ENCODE data around the gene ELMO3. TPM values are rescaled to one million over a fixed set of nuclear protein-coding genes. Genes with fewer than 3 reads are reported as not detected.

Gene ELMO3
- total RNA-seq, 2 experiments from 2014 or later, result 7.6 to 9.4 TPM

DNA sequence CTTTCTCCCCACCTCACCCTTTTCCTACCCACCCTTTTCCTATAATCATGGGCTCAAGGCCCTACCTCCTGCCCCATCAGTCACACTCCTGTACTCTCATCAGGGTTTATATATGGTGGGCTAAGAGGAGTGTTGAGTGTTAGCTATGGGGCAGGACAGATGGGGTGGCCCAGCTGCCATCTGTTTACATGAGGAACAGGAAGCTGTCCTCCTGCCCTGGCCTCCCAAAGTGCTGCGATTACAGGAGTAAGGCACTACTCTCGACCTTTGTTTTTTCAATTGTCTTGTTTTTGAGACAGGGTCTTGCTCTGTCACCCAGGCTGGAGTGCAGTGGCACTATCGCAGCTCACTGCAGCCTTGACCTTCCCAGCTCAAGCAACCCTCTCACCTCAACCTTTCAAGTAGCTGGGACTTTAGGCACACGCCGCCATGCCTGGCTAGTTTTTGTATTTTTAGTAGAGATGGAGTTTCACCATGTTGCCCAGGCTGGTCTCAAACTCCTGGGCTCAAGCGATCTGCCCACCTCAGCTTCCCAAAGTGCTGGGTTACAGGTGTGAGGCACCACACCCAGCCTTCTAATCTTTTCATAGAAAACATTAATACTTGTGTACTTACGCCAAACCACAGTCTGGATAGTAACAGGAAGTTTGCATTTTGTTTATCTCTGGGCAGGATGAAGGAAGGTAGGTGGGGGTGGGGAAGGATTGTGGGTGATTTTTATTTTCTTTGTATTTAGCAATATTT is 40.9 kb upstream of the ELMO3 start:
- Mint-ChIP-seq H3K4me3 (peak overlapping the region; percentile 93), H3K27me3 (peaks cover 14% of the 10 kb centered on the region), H3K4me1 (peaks cover 51% of the 10 kb centered on the region), H3K36me3 (peaks cover 20% of the 10 kb centered on the region), H3K9me3 (no peaks in the 10 kb centered on the region), H3K27ac (peak overlapping the region; percentile 92)
- DNase-seq (no peak), ATAC-seq (ENCODE audit: low read depth) (no peak)
- POLR2A ChIA-PET, result interaction anchor here (0.6 to 4.2 kb wide), 14 partner anchors 7 to 636 kb away, joined by 3 to 28 read pairs (median 4); partner anchors contain the start of genes B3GNT9, CBFB, NOL3 and PHAF1

DNA sequence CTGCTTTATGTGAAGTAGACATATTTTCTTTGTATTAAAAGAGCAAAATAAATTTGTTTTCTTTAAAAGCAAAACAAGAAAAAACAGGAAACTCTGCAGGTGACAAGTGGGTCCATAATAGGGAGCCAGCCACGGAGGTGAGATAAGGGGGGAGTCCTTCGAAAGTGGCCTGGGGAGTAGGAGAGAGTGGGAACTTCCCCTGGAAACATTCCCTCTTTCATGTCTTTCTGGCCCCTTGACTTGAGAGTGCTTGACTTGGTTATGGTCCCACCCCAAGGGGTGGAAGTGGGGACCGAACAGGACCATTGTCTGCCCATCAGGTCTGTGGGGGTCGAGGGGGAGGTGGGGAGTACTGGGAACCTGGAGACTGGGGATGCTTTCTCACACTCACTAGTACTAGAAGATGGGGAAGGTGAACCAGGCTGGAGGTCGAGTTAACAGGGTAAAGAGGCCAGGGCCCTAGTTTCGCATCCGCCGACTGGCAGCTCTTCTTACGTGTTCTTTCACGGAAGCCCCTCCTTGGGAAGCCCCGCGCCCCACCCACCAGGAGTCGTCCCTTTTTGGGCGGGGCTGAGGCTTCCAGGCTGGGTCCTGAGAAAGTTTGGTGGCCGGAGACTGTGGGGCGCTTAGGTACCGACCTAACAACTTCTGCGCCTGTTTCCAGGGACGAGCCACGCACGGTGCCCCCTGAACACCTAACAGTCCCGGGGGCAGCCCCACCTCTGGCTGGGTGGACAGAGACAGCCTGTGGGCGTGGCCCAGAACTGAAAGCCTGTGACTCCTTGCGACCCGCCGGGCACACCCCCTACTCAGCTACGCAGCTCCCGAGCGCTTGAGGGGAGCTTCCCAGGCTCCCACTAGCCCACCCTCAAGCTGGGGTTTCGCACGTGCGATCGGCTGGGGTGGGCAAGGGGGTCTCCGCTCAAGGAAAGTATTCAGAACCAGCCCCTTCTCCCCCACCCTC is 40.0 kb upstream of the ELMO3 start:
- POLR2A ChIA-PET, result interaction anchor here (0.6 to 4.2 kb wide), 19 partner anchors 8 to 637 kb away, joined by 3 to 28 read pairs (median 5); partner anchors contain the start of genes B3GNT9, CBFB, FHOD1 and MATCAP1
- Mint-ChIP-seq H3K4me3 (peak overlapping the region; percentile 93), H3K36me3 (peaks cover 17% of the 10 kb centered on the region), H3K27me3 (peaks cover 18% of the 10 kb centered on the region), H3K27ac (peak overlapping the region; percentile 92), H3K4me1 (peaks cover 45% of the 10 kb centered on the region), H3K9me3 (no peaks in the 10 kb centered on the region)
- ATAC-seq (ENCODE audit: low read depth) (peak; percentile 40), DNase-seq (peak; percentile 84)

DNA sequence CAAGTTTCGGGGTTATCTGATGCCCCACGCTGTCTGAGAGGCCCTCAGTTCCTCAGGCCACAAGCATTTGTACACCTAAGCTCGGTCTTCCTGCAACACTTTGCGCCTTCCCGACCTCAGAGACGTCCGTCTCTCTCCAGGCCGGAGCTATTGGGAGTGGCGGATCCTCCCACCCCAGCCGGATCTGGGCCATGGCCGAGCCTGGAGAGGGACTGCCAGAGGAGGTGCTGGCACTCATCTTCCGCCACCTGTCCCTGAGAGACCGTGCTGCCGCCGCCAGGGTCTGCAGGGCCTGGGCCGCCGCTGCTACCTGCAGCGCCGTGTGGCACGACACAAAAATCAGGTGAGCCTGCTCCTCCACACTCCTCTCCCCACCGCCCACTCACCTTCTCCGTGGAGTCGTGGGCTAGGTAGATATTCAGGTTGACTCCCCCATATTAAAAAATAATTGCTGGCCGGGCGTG is 37.3 kb upstream of the ELMO3 start:
- peaks cover 13% of the 10 kb centered on the region for H3K36me3 Mint-ChIP-seq
- peak overlapping the region; percentile 42 for H3K4me3 Mint-ChIP-seq
- peaks cover 40% of the 10 kb centered on the region for H3K4me1 Mint-ChIP-seq
- no peaks in the 10 kb centered on the region for H3K9me3 Mint-ChIP-seq
- POLR2A ChIA-PET, result interaction anchor here (2.3 to 3.6 kb wide), 4 partner anchors 9 to 22 kb away, joined by 13 to 15 read pairs (median 14); partner anchors contain the start of genes B3GNT9, MATCAP1 and NOL3
- DNase-seq, result peak; percentile 31
- no peak for ATAC-seq (ENCODE audit: low read depth)
- no peak overlapping the region for H3K27ac Mint-ChIP-seq
- peaks cover 36% of the 10 kb centered on the region for H3K27me3 Mint-ChIP-seq

DNA sequence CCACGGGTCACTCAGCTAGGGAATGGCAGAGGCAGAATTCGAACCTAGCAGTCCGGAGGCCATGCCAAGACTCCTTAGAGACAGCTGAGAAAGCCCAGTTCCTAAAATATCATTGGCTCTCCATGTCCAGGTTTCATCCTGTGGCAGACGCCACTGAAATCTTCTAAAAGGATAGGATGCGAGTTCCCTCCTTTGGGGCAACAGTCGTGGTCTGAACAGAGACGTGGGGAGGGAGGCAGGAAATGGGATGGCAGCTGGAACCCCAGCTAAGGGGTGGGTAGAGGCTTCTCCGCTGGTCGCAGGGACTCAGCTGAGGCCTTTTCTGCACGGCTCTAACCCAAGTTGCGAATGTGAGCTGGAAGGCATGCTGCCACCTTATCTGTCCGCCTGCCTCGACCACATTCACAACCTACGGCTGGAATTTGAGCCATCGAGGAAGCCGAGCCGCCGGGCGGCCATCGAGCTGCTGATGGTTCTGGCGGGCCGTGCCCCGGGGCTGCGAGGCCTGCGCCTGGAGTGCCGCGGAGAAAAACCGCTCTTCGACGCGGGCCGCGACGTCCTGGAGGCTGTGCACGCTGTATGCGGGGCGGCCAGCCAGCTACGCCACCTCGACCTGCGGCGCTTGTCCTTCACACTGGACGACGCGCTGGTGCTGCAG is 36.3 kb upstream of the ELMO3 start:
- Mint-ChIP-seq H3K36me3 (peaks cover 11% of the 10 kb centered on the region), H3K27ac (no peak overlapping the region), H3K4me1 (peaks cover 32% of the 10 kb centered on the region), H3K4me3 (peak overlapping the region; percentile 44), H3K9me3 (no peaks in the 10 kb centered on the region), H3K27me3 (peaks cover 46% of the 10 kb centered on the region)
- ATAC-seq (ENCODE audit: low read depth), result no peak
- POLR2A ChIA-PET, result interaction anchor here (1.1 to 2.3 kb wide), 5 partner anchors 11 to 187 kb away, joined by 3 to 15 read pairs (median 4); partner anchors contain the start of genes B3GNT9 and FHOD1
- peak; percentile 28 for DNase-seq

DNA sequence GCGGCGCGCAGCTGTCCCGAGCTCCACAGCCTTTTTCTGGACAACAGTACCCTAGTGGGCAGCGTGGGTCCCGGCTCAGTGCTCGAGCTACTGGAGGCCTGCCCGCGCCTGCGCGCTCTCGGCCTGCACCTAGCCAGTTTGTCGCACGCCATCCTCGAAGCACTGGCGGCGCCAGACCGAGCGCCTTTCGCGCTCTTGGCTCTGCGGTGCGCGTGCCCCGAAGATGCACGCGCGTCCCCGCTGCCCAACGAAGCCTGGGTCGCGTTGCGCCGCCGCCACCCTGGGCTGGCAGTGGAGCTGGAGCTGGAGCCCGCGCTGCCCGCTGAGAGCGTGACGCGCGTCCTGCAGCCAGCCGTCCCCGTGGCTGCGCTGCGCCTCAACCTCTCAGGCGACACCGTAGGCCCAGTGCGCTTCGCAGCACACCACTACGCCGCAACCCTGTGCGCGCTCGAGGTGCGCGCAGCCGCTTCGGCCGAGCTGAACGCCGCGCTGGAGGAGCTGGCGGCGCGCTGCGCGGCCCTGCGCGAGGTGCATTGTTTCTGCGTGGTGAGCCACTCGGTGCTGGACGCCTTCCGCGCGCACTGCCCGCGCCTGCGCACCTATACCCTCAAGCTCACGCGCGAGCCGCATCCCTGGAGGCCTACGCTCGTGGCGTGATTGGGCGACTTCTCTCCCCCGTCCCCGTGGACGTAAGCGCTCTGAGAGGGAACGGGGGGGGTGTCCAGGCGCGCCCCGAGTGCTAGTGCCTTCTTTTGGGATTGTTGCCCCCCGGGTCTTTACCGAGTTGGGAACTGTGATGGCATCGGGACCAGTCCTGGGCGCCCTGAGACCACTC is 35.5 kb upstream of the ELMO3 start:
- peak; percentile 72 for DNase-seq
- Mint-ChIP-seq H3K27ac (peak overlapping the region; percentile 48), H3K4me1 (peaks cover 25% of the 10 kb centered on the region), H3K36me3 (peaks cover 7% of the 10 kb centered on the region), H3K4me3 (peak overlapping the region; percentile 55), H3K27me3 (peaks cover 51% of the 10 kb centered on the region), H3K9me3 (no peaks in the 10 kb centered on the region)
- ATAC-seq (ENCODE audit: low read depth), result peak; percentile 4
- POLR2A ChIA-PET, result interaction anchor here (0.6 to 2.3 kb wide), 6 partner anchors 10 to 188 kb away, joined by 3 to 15 read pairs (median 4); partner anchors contain the start of genes B3GNT9 and FHOD1

DNA sequence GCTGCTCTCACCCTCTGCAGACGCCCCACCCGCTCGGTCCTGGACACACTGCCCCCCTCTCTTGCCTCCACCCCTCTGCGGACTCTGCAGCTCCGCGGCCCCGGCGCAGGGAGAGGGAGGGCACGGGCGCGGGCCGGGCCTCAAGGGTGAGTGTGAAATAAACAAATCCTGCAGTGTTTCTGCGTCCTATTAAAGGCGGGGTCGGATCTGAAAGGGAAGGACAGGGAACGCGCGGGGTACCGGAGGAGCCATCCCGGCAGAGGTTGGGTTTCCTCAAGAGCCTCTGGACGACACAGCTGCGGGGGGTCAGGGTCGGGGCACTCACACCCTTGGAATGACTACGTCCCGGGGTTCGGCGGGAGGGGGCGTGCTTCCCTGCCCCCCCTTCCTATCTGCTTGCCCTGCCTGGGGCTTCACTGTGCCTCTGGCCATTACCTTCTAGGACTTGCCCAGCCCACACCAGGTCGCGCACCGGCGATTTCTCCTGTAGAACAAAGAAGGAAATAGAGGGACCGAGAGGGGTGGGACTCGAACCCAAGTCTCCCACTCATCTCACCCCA is 34.9 kb upstream of the ELMO3 start:
- ATAC-seq (ENCODE audit: low read depth), result no peak
- POLR2A ChIA-PET, result interaction anchor here (0.6 to 2.3 kb wide), 4 partner anchors 12 to 189 kb away, joined by 4 to 15 read pairs (median 4); partner anchors contain the start of gene B3GNT9
- H3K4me3 Mint-ChIP-seq, result peak overlapping the region; percentile 55
- peaks cover 57% of the 10 kb centered on the region for H3K27me3 Mint-ChIP-seq
- H3K9me3 Mint-ChIP-seq, result no peaks in the 10 kb centered on the region
- H3K36me3 Mint-ChIP-seq, result peaks cover 7% of the 10 kb centered on the region
- peaks cover 20% of the 10 kb centered on the region for H3K4me1 Mint-ChIP-seq
- no peak for DNase-seq
- peak overlapping the region; percentile 48 for H3K27ac Mint-ChIP-seq

DNA sequence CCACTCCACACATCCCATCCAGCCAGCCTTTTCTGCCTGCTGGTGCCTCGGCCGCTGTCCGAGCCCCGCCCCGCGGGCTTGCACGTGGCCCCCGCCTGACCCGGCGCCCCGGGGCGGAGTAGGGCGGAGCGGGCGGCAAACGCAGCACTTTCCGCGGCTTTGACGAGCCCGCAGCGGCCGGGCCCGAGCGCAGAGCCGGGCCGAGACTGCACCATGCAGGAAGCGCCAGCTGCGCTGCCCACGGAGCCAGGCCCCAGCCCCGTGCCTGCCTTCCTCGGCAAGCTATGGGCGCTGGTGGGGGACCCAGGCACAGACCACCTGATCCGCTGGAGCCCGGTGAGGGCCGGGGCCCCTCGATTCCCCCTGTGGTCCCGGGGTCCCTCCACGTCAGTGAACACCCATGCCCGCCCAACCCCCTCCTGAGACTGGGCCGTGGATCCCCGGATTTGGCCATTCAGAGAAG is 34.3 kb upstream of the ELMO3 start, which contains the start of gene HSF4:
Gene HSF4, plus strand, starts transcription at position 147 of the 463 bp plus-strand sequence. Its CDS starts 67 bp downstream, at position 214.
- Mint-ChIP-seq H3K9me3 (no peaks in the 10 kb centered on the region), H3K4me1 (peaks cover 20% of the 10 kb centered on the region), H3K27ac (peak within 1 kb of the TSS; percentile 48), H3K36me3 (peaks cover 7% of the 10 kb centered on the region), H3K4me3 (peak within 1 kb of the TSS; percentile 55), H3K27me3 (peaks cover 59% of the 10 kb centered on the region)
- DNase-seq (peak; percentile 57), ATAC-seq (ENCODE audit: low read depth) (no peak)
- POLR2A ChIA-PET, result interaction anchor here (1.0 to 2.5 kb wide), 3 partner anchors 10 to 28 kb away, joined by 4 to 15 read pairs (median 6); partner anchors contain the start of gene E2F4

DNA sequence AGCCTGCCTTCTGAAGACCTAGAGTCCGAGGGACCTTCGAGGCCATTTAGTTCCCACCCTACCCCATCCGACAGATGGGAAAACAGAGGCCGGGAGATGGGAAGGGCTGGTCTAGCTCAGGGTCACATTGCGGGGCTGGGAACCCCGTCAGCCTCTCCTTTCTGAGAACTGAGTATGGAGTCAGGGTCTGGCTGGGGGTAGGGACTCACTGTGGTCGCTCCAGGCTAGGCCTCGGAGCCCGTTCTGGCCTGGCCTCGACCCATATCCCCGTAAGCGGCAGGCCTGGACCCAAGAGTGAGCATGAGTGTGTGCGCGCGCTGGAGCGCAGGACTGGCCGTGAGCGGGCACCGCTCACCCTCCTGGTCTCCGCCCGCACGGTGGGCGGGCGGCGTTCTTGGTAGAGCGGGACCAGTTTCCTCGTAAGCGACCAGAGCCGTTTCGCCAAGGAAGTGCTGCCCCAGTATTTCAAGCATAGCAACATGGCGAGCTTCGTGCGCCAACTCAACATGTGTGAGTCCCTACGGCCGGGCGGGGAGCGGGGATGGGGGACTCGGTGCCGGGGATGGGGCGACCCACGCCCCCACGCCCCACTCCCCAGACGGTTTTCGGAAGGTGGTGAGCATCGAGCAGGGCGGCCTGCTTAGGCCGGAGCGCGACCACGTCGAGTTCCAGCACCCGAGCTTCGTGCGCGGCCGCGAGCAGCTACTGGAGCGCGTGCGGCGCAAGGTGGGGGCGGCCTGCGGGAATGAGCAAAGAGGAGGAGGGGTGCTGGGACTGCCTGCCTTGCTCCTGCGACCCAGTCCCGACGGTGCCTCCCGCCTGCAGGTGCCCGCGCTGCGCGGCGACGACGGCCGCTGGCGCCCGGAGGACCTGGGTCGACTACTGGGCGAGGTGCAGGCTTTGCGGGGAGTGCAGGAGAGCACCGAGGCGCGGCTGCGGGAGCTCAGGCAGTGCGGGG is 33.5 kb upstream of the ELMO3 start:
- Mint-ChIP-seq H3K27ac (peak overlapping the region; percentile 21), H3K9me3 (no peaks in the 10 kb centered on the region), H3K4me1 (peaks cover 25% of the 10 kb centered on the region), H3K4me3 (peak overlapping the region; percentile 55), H3K27me3 (peaks cover 64% of the 10 kb centered on the region), H3K36me3 (peaks cover 7% of the 10 kb centered on the region)
- ATAC-seq (ENCODE audit: low read depth) (no peak), DNase-seq (no peak)
- POLR2A ChIA-PET, result interaction anchor here (1.0 to 2.5 kb wide), 3 partner anchors 10 to 27 kb away, joined by 4 to 15 read pairs (median 6); partner anchors contain the start of gene E2F4

DNA sequence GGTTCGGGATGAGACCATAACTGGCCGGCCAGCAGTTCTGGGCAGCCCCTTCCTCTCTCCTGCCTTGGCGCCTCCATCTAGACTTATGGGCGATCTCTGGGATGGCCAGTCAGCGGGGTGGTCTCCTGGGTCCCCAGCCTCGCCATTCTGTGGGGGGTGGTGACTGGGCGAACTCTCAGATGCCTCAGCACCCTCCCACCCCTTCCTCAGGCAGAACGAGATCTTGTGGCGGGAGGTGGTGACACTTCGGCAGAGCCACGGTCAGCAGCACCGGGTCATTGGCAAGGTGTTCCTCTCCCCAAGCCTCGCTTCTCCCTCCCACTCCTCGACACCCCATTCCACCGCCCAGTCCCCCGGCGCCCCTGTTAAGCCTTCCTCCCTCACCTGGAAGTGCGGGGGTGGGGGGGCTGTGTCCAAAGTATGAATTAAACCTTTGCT is 32.8 kb upstream of the ELMO3 start:
- Mint-ChIP-seq H3K4me3 (peak overlapping the region; percentile 8), H3K4me1 (peaks cover 27% of the 10 kb centered on the region), H3K36me3 (peaks cover 8% of the 10 kb centered on the region), H3K27ac (no peak overlapping the region), H3K27me3 (peaks cover 67% of the 10 kb centered on the region), H3K9me3 (no peaks in the 10 kb centered on the region)
- DNase-seq, result no peak
- POLR2A ChIA-PET, result interaction anchor here (2.1 to 2.5 kb wide), 2 partner anchors 9 to 11 kb away, joined by 6 to 15 read pairs; no protein-coding TSS in a partner anchor
- no peak for ATAC-seq (ENCODE audit: low read depth)

DNA sequence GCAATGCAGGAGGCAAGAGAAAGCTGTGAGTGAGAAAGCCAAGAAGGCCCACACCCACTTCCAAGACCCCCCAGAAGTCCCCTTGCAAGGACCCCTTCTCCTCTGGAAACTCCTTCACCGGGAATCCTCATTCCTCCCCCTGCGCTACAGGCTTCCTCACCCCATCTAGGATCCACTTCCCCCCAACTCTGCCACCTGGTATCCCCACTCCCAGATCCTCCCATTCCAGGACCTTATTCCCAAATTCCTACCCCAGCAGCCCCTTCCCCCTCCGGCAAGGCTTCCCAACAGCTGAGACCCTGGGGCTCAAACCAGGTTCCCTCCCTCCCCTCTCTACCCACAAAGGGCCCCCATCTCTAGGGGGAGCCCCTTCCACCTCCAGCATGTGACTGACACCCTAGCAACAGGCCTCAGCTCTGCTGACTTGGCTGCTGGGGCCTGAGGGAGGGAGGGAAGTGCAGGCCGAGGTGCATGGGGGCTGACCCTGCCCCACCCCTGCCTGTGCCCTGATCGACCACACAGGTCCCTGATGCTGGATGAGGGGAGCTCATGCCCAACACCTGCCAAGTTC is 32.2 kb upstream of the ELMO3 start:
- Mint-ChIP-seq H3K4me1 (peaks cover 30% of the 10 kb centered on the region), H3K4me3 (peak overlapping the region; percentile 29), H3K36me3 (peaks cover 10% of the 10 kb centered on the region), H3K9me3 (no peaks in the 10 kb centered on the region), H3K27me3 (peaks cover 70% of the 10 kb centered on the region), H3K27ac (no peak overlapping the region)
- POLR2A ChIA-PET, result interaction anchor here (2.1 to 2.5 kb wide), 2 partner anchors 8 to 11 kb away, joined by 6 to 15 read pairs; no protein-coding TSS in a partner anchor
- ATAC-seq (ENCODE audit: low read depth) (no peak), DNase-seq (no peak)

All from activated naive CD8-positive, alpha-beta T cell treated with anti-CD3 and anti-CD28 coated beads, Interleukin-2, amount 10 ng/mL, durations not matched to agents 7 days and 5 days (primary cell).